ENCODE data around the gene NOC2L. TPM values are rescaled to one million over a fixed set of nuclear protein-coding genes. Genes with fewer than 3 reads are reported as not detected.

Gene NOC2L
- total RNA-seq, 1 experiment from 2014 or later = 68.1 TPM

- no peak for DNase-seq (ENCODE audit: low read depth)
Observed at GRCh38 chr1:929712-930632, 29.1 kb downstream of the NOC2L start.

- DNase-seq (ENCODE audit: low read depth) = no peak
Observed at GRCh38 chr1:928825-929661, 30.0 kb downstream of the NOC2L start.

GRCh38 chr1:927748-928147 is 31.3 kb downstream of the NOC2L start:
- DNase-seq (ENCODE audit: low read depth) = no peak

- DNase-seq (ENCODE audit: low read depth) = no peak
Observed at GRCh38 chr1:927234-927633, 31.8 kb downstream of the NOC2L start.

- DNase-seq (ENCODE audit: low read depth) = no peak
Observed at GRCh38 chr1:925561-926421, 33.3 kb downstream of the NOC2L start.

- DNase-seq (ENCODE audit: low read depth) = peak; percentile 37
Observed at GRCh38 chr1:924656-925560, 34.1 kb downstream of the NOC2L start.

GRCh38 chr1:923991-924655 is 34.9 kb downstream of the NOC2L start:
- DNase-seq (ENCODE audit: low read depth) = no peak

GRCh38 chr1:923131-923990 is 35.7 kb downstream of the NOC2L start, which contains the start of gene SAMD11:
SAMD11 (plus strand) TSS chr1:923923; CDS start chr1:924432, 509 bp downstream.
- peak; percentile 86 for DNase-seq (ENCODE audit: low read depth)

GRCh38 chr1:921011-921837 is 37.8 kb downstream of the NOC2L start:
- peak; percentile 73 for DNase-seq (ENCODE audit: low read depth)

GRCh38 chr1:920521-920920 is 38.5 kb downstream of the NOC2L start:
- no peak for DNase-seq (ENCODE audit: low read depth)

- no peak for DNase-seq (ENCODE audit: low read depth)
Observed at GRCh38 chr1:920010-920409, 39.0 kb downstream of the NOC2L start.

GRCh38 chr1:919271-919872 is 39.7 kb downstream of the NOC2L start:
- DNase-seq (ENCODE audit: low read depth) = no peak

- DNase-seq (ENCODE audit: low read depth) = no peak
Observed at GRCh38 chr1:918843-919242, 40.2 kb downstream of the NOC2L start.

- no peak for DNase-seq (ENCODE audit: low read depth)
Observed at GRCh38 chr1:918353-918752, 40.7 kb downstream of the NOC2L start.

GRCh38 chr1:917466-918091 is 41.5 kb downstream of the NOC2L start:
- no peak for DNase-seq (ENCODE audit: low read depth)

- DNase-seq (ENCODE audit: low read depth) = no peak
Observed at GRCh38 chr1:917076-917459, 42.0 kb downstream of the NOC2L start.
